ENCODE data around the gene ZBTB38.

The ZBTB38 gene

GRCh38 chr3:141337991-141338390 lies 30.3 kb upstream of the ZBTB38 start:
- no peak for DNase-seq

GRCh38 chr3:141338881-141339280 lies 29.4 kb upstream of the ZBTB38 start:
- DNase-seq = no peak

DNA sequence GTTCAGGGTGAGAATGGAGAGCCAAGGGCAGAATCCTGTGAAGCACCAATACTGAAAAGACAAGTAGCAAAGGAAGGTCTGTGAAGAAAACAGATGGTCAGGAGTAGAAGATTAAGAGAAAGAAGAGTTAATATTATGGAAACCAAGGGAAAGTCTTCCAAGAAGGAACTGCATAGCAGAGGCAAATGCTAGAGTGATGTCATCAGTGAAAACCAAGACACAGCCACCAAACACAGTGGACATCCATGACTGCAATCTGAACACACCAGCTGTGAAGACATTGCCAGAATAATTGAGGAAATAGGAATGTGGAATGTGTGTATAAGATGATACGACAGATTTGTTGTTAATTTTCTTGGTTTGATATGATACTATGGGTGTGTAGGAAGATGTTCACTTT lies 26.8 kb upstream of the ZBTB38 start:
- DNase-seq = no peak

DNA sequence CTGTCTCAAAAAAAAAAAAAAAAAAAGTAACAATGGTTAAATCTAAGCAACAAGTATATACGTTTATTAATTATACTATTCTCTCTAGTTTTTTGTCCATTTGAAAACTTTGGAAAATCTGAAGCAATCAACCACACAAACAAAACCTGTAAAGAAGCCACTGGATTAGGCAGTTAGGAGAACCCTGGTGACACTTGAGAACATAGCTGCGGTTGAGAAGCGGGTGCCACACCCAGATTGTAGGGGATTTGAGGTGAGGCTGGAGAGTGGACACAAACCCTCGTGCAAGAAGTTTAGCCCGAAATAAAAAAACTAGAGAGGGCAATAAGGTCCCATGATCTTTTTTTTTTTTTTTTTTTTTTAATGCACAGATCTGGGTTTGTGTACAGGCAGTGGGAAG lies 25.9 kb upstream of the ZBTB38 start:
- no peak for DNase-seq

DNA sequence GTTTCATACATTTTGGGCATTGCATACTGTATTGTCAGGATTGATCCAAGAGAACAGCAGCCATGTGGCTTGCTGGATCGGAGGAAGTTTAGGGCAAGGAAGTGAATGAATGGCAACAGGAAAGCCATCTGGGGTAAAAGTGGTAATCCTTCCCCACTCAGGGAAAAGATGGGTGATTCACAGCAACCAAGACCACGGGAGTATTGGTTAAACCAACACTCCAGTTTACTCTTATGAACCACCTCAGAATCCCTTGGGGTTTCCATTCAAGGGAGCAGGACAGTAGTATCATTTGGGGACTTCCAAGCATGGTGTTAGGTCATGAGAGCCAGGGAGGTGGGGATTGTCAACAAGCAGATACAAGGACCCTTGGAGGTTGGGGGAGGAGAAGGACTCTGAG lies 25.2 kb upstream of the ZBTB38 start:
- DNase-seq = no peak

- no peak for DNase-seq
These were observed 24.4 kb upstream of the ZBTB38 start for GRCh38 chr3:141343865-141344271.

DNA sequence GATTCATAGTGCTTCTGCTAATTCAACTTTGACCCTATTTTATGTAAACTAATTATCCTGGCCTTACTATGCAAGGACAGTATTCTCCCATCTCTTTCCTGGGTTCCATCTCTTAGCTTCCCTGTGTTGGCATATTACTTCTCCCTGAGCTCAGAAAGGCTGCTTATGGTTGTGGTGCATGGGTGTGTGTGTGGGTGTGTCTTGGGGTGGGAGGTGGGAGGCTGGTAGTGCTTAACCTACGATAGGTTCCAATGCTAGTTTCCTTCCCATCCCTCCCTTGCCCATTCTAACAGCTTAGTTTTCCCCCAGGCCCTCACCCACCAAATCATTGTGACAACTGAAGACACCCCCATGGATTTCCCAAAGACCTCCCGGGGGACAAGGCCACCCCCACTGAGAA lies 22.8 kb upstream of the ZBTB38 start:
- no peak for DNase-seq

GRCh38 chr3:141346007-141346406 lies 22.3 kb upstream of the ZBTB38 start:
- no peak for DNase-seq

- no peak for DNase-seq
These were observed 21.9 kb upstream of the ZBTB38 start for GRCh38 chr3:141346418-141346817.

DNA sequence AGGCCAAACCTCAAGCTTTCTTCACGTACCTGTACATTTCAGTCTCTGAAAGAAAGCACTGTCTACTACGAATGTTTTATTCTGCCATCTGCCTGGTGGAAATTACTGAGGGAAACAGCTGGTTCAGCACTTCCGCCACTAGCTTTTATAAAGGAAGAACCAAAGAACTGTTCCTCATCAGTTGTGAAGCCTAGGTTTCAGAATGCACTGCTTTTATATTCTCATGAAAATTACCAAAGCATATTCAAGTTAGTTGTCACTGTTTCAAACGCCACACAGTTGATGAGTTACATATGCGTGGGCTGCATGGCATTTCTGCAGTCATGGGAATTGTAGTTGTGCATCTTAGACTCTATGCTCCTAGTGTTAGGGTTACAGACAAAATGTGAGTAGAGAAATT lies 21.5 kb upstream of the ZBTB38 start:
- DNase-seq = no peak

- no peak for DNase-seq
These were observed 19.5 kb upstream of the ZBTB38 start for GRCh38 chr3:141348837-141349236.

- DNase-seq = no peak
These were observed 18.6 kb upstream of the ZBTB38 start for GRCh38 chr3:141349711-141350110.

GRCh38 chr3:141350666-141351065 lies 17.6 kb upstream of the ZBTB38 start:
- no peak for DNase-seq

- peak; percentile 83 for DNase-seq
These were observed 15.9 kb upstream of the ZBTB38 start for GRCh38 chr3:141352262-141352984.

DNA sequence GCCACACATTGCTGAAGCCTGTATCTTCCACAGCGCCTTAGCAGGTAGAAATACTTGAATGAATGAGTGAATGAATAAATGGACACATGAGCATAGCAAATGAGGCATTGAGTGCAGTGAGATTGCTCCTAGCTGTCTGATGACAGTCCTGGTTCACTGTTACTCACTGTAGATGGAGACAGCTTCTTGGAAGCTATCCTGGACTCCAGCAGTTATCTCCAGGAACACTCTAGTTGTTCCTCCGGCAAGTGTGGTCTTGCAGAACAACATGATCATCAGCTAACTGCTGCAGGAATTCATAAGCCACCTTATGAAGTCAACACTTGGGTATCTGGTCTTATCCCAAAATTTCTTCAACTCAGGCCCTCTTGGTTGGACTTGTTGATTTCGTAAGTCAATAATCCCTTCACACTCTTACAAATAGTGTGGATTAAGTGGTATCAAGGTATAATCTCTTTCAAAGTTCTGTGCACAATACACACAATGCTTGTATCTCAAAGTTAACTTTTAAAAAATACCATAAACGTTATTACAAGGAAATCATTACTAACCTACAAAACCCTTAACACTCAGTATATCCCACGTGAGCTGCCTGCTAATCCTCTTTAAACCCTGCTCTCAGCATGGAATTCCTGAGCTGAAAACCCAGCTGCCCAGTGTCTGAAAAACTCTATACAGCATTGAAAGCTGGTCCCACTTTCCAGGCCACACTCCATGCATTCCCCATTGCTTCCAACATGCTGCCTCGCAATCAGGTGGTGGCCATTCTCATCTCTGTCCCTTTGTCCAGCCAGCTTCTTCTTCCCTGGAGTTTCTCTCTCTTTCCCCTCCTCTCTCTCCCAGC lies 14.4 kb upstream of the ZBTB38 start:
- DNase-seq = peak; percentile 18

GRCh38 chr3:141354517-141354916 lies 13.8 kb upstream of the ZBTB38 start:
- no peak for DNase-seq

GRCh38 chr3:141355242-141355641 lies 13.1 kb upstream of the ZBTB38 start:
- DNase-seq = no peak

DNA sequence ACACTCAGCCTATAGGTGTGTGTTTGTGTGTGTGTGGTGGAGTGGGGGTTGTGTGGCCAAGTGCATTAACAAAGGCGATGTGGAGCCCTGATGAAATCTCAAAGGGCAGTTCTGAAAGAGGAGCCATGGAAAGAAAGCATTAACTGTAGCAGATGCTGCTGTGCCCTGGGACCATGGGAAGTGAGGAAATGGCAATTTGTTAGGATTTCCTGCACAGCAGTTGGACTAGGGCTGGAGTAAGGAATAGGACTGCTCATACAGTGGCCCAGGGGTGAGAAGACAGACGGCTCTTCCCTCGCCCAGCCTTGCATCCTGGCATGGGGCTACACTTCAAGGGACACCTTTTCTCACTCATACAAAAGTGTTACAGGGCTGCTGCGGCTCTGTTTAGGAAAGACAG lies 12.3 kb upstream of the ZBTB38 start:
- no peak for DNase-seq

GRCh38 chr3:141360888-141361598 lies 7.3 kb upstream of the ZBTB38 start:
- DNase-seq = peak; percentile 83

DNA sequence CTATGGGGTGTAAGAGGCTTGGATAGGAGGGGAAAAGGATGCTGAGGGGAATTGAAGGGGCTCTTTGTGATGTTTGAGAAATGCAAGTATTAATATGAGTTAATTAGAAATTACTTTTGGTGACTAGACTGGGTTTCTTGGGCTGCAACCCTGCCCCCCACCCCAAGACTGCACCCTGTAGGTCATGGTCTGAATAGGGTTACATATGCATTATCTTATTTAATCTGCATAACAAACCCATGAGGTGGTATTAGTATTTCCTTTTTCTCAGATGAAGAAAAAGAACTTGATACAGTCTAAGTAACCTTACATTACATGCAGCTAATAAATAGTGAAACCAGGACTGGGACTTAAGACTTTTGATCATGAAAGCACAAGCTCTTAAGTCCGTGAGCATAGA lies 5.6 kb upstream of the ZBTB38 start:
- no peak for DNase-seq

DNA sequence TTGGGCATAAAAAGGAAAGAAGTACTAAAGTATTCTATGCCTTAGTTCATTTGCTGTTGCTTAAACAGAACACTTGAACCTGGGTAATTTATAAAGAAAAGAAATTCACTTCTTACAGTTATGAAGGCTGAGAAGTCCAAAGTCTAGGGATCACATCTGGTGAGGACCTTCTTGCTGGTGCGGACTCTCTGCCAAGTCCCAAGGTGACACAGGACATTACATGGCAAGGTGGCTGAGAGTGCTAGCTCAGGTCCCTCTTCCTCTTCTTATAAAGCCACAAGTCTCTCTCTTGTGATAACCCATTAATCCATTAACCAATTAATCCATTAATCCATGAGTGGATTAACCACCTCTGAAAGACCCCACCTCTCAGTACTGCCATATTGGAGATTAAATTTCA lies 3.1 kb upstream of the ZBTB38 start:
- DNase-seq = no peak

- DNase-seq = peak; percentile 80
These were observed 1.8 kb upstream of the ZBTB38 start for GRCh38 chr3:141366285-141367037.

All from hematopoietic multipotent progenitor cell treated with erythropoietin and hydrocortisone succinate and interleukin-3 and kit ligand, for 8 days (in vitro differentiated cells).